ENCODE measurements around the gene RNF167.

The RNF167 gene

DNA sequence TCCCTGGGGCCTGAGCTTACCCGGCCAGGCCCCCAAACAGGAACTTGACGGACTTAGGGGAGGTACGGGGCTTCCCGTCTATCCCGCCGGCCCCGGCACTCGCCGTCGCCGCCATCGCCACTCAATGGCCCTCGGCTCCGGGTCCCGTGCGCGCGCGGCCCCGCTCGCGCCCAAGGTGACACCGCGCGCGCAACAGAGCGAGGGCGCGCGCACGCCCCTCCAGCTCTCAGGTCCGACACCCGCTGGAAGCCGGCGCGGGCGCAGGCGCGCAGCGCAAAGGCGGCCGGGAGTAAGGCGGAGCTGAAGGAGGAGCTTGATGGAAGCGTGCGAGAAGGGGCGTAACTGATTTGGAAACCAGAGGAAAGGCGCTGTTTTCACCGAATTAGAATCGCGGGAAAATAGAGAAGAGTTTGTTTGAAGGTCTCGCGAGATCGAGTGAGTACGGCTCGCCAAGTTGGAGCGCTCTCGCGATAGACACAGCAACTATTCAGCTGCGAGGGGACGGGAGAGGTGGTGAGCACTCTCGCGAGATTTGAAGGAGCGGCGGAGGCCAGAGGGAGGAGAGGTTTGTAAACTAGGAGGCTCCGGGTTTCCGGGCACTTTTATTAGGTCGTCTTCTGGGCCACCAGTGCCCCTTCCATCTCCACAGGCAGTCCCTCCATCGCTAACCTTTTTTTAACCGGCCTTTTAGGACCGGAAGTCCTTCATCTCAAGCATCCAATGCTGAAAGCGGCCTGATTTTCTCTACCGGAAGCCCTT lies at the start of gene RNF167, which contains the start of gene SLC25A11:
Gene RNF167 (plus strand): TSS at position 473 of the 759 bp plus-strand sequence. CDS start 642 bp downstream, outside the sequence.
Gene SLC25A11 (minus strand): TSS at position 251 of the 759 bp plus-strand sequence. CDS start 136 bp downstream, at position 115.
- peak; percentile 99 for DNase-seq

DNA sequence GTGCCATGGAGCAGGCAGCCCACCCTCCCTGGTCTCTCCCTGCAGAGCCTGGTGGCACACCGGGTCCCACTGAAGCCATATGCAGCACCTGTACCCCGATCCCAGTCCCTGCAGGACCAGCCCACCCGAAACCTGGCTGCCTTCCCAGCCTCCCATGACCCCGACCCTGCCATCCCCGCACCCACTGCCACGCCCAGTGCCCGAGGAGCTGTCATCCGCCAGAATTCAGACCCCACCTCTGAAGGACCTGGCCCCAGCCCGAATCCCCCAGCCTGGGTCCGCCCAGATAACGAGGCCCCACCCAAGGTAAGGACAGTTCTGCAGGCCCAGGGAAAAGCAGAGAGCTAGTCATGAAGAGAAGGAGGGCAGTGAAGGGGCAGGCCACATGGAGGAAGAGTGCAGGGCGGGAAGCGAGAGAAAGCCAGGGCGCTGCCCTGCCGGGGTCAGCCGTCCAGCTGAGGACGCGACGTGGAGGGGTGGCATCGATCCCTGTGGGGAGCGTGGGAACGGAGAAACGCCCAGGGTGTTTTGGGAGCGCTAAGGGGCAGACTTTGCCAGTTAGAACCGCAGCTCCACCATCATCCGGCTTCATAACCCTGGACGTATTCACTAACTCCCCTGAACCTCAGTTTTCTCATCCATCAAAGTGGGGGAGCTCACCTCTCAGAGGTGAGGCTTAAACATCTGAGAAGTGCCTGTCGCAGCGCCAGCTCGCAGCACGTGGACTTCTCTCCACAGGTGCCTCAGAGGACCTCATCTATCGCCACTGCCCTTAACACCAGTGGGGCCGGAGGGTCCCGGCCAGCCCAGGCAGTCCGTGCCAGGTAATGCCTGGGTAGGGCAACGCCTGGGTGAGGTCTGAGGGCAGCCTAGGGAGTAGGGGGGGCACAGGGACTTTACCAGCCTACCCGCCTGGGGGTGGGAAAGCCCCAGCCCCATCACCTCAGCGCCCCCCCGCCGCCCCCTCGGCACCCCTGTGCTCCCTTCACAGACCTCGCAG lies 48.4 kb upstream of the RNF167 start:
- DNase-seq: no peak

DNA sequence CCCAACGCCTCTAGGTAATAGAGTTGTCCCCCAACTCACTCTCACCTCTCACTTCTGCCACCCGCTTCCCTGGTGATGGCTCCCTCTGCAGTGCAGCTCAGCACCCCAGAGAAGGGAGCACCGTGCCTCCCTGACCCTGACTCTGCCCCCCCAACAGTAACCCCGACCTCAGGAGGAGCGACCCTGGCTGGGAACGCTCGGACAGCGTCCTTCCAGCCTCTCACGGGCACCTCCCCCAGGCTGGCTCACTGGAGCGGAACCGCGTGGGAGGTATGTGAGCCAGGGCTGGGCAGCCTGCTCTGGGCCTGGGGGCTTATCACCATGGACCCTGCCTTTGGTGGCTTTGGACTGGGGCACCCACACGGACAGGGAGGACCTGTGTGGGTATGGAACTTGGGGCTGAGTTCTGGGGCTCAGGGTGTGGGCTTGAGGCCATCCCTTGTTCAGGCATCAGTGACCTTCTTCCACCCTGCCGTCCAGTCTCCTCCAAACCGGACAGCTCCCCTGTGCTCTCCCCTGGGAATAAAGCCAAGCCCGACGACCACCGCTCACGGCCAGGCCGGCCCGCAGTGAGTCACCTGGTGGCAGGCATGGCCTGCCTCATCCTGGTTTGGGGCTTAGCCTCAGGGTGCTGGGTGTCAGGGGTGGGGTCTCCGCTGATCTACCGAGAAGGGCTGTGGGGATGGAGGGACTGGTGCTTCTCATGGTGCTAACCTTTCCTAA lies 47.4 kb upstream of the RNF167 start:
- DNase-seq: no peak

DNA sequence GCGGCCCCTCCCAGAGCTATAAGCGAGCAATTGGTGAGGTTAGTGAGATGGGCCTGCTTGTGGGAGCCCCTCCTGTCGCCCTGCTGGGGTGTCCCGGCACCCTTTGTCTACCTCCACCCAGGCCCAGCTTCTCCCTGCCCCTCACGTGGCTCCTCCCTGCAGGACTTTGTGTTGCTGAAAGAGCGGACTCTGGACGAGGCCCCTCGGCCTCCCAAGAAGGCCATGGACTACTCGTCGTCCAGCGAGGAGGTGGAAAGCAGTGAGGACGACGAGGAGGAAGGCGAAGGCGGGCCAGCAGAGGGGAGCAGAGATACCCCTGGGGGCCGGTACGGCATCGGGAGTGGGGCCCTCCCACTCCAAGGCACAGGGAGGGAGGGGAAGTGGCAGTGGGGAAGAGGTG lies 46.8 kb upstream of the RNF167 start:
- no peak for DNase-seq

DNA sequence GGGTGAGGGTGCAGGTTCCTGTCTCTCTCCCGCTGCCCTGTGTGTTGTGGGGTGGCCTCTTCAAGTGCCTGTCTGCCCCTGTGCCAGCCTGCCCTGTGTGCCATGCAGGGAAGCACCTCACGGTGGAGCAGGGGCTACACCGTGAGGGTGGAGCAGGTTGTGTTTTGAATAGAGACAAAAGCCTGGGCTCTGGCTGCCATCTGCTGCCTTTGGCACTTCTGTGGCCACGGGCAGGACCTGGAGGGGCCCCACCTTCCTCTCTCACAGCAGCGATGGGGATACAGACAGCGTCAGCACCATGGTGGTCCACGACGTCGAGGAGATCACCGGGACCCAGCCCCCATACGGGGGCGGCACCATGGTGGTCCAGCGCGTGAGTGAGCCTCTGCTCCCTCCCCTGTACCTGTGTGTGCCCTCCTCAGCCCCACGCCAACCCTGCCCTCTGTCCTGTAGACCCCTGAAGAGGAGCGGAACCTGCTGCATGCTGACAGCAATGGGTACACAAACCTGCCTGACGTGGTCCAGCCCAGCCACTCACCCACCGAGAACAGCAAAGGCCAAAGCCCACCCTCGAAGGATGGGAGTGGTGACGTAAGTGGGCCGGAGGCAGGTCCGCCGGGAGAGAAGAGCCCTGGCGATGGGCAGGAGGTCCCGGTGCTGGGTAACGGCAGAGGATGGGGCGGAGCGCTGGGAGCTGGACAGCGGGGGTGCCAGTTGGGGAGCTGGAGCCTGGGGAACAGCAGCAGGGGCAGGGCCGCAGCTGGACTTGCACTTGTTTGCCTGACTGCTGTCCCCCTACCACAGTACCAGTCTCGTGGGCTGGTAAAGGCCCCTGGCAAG lies 46.1 kb upstream of the RNF167 start:
- DNase-seq: no peak

DNA sequence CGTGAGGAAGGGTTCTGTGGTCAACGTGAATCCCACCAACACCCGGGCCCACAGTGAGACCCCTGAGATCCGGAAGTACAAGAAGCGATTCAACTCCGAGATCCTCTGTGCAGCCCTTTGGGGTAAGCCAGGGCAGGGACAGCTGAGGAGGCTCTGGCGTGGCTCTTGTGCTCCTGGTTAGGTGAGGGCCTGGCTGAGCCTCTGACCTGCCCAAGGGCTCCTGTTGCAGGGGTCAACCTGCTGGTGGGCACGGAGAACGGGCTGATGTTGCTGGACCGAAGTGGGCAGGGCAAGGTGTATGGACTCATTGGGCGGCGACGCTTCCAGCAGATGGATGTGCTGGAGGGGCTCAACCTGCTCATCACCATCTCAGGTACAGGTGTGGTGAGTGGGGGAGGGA lies 44.9 kb upstream of the RNF167 start:
- no peak for DNase-seq

DNA sequence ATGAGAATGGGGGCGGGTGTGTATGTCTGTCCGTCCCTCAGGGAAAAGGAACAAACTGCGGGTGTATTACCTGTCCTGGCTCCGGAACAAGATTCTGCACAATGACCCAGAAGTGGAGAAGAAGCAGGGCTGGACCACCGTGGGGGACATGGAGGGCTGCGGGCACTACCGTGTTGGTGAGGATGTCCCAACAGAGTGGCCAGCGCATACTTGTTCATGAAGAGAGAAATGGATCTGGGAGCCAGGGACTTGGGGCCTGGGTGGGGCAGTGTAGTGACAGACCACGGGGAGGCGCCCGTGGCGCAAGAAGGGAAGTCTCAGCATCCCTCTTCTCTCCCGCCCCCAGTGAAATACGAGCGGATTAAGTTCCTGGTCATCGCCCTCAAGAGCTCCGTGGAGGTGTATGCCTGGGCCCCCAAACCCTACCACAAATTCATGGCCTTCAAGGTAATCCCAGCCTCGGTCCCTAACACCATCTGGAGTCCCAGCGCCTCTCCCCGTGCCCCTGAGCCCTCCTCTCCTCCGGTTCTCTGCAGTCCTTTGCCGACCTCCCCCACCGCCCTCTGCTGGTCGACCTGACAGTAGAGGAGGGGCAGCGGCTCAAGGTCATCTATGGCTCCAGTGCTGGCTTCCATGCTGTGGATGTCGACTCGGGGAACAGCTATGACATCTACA lies 44.3 kb upstream of the RNF167 start:
- DNase-seq: no peak

DNA sequence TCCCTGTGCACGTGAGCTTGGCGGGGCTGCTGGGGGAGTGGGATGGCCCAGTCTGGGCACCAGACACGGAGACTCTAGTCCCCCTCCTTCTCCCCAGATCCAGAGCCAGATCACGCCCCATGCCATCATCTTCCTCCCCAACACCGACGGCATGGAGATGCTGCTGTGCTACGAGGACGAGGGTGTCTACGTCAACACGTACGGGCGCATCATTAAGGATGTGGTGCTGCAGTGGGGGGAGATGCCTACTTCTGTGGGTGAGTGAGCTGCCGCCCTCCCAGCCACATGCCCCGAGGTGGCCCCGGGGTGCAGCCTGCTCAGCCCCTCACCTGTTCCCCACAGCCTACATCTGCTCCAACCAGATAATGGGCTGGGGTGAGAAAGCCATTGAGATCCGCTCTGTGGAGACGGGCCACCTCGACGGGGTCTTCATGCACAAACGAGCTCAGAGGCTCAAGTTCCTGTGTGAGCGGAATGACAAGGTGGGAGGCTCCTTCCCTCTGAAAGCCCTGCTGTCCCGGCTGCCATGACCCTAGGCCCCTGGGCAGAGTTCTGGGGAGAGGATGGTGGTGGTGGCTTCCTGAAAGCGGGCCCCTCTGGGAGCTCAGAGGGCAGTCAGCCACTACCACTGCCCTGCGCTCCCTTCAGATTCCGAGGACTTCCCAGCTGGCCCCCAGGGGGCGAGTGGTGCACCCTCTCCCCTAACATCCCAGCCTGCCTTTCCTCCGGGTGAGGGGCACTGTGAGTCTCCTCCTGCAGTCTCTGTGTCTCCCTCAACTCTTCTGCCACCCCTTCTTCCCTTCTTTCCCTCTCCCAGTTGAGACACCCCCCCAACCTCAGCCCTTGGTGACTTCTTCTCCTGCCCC lies 43.5 kb upstream of the RNF167 start:
- DNase-seq: no peak

DNA sequence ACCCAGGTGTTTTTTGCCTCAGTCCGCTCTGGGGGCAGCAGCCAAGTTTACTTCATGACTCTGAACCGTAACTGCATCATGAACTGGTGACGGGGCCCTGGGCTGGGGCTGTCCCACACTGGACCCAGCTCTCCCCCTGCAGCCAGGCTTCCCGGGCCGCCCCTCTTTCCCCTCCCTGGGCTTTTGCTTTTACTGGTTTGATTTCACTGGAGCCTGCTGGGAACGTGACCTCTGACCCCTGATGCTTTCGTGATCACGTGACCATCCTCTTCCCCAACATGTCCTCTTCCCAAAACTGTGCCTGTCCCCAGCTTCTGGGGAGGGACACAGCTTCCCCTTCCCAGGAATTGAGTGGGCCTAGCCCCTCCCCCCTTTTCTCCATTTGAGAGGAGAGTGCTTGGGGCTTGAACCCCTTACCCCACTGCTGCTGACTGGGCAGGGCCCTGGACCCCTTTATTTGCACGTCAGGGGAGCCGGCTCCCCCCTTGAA lies 42.8 kb upstream of the RNF167 start:
- no peak for DNase-seq

DNA sequence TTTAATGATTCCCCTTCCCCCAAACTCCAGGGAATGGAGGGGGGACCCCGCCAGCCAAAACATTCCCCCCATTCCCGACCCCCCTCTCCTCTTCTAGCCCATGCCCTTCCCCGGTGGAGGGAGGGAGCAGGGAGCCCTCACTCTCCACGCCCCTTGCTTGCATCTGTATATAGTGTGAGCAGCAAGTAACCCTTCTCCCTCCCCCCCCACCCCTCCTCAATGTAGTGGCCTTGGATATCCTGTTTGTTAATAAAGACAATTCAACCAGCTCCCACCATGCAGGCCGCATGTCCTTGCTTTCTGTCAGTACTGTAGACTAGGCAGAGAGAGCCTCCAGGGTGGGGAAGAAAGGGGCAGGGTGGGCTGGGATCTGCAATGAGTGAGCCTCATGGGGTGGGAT lies 42.3 kb upstream of the RNF167 start:
- no peak for DNase-seq

DNA sequence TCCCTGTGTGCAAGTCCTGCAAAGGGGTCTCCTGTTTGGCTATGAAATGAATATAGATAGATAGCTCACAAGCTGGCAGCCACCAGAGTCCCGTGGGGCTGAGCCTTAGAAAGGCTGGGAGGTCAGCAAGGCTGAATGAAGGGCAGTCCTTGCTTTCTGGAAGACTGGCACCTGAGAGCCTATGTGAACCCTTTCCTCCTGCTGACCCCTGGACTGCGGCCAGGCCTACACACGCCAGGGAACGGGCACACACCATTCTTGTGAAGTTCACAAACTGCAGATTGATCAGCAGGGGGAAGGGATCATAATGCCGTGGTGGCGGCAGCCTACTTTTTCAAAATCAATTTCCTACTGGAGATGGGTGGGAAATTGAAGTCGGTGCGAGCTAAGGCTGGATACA lies 41.7 kb upstream of the RNF167 start:
- DNase-seq: no peak

DNA sequence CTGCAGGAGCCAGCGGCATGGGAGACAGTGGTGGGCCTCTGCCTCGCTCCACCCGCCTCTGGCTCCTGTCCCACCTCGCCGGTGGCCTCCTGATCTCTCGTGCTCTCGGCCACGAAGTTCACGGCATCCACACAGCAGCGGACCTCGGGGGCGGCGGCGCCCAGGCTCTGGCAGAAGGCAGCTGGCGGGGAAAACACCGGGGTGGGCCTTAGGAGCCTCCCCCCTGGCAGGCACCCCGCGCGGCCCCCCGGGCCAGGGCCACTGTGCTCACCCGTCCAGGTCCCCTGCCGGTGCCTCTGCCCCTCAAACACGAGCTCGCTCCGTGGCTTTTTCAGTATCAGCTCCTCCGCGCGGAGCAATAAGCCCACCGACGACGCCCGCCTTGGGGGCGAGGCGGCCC lies 41.1 kb upstream of the RNF167 start:
- DNase-seq: no peak

DNA sequence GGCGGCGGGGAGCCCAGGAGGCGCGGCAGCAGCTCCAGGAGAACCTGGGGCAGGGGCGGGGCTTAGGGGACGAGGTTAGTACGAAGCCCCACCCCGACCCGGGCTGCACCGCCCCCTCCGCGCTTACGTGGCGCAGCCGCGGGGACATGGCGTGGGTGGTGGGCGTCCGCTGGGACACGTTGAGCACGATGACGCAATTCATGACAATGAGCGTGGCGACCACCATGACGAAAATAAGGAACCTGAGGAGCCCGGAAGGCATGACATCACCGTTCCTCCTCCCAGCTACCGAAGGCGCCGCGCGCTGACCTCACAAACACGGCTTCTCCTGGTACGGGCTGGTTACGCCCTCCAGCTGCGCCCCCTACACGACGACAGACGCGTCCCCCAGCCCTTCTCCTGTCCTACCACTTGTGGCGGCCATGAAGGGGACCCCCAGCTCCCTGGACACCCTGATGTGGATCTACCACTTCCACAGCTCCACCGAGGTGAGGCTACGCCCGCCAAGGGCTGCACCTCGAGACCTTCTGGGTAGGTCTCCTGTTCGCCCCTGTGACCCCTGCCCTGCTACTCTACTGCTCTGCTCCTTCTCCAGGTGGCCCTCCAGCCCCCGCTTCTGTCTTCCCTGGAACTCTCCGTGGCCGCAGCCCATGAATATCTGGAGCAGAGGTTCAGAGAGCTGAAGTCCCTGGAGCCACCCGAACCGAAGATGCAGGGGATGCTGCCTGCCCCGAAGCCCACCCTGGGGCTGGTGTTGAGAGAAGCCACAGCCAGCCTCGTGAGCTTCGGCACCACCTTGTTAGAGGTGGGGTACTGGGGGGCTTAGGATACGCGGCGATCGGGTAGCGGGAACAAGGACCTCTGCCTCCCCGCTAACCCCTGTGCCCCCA lies 40.5 kb upstream of the RNF167 start, which contains the start of gene C17orf107:
Gene C17orf107 (plus strand): TSS at position 196 of the 890 bp plus-strand sequence. CDS start 227 bp downstream, at position 423.
- no peak for DNase-seq

DNA sequence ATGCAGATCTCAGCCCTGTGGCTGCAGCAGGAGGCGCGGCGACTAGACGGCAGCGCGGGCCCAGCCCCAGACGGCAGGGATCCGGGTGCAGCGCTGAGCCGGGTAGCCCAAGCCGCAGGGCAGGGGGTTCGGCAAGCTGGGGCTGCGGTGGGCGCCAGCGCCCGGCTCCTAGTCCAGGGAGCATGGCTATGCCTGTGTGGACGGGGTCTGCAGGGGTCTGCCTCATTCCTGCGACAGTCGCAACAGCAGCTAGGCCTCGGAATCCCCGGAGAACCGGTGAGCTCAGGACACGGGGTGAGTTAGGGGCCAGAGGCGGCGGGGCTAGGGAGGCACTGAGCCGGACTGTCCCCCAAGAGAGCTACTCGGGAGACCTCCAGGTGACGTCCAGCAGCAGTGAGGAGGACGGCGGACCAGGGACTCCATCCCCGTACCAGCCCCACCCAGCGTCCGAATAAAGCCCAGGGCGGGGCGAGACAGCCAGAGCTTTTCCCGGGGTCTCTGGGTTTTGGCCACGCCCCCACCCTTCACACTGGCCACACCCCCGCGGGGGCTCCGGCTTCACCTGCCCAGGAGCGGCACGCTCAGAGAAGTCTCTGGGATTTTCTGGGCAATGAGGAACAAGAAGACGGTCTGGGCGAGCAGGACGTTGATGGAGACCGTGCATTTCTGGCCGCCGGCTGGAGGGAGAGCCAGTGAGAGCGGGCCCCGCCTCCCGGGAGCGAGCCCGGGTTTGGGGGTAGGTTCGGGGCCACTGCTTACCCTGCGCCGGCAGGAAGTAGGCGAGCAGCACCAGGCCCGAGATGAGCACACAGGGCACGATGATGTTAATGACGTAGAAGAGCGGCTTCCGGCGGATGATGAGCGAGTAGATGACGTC lies 39.6 kb upstream of the RNF167 start:
- DNase-seq: no peak

DNA sequence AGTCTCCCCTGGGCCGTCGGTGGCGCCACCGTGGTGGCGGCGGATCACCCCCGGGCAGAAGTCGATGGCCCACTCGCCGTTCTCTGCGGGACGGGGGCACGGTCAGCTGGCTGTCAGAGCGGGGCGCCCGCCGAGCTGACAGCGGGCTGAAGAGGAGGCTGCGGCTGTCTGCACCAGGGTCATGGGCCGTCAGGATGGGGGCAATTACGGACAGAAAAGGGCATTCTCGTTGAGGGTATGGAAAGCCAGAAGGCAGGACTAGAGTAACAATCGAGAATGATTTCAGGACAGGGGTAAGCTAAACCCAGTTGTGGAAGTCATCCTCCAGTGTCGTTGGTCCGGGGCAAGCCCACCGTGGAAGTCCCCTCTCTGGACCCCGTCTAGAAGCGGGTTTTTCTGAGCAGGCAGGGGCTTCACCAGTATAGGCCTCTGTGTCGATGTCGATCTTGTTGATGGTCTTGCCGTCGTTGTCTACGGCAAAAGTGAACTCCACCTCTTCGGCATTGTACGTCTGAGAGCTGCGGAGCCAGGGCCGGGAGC lies 38.9 kb upstream of the RNF167 start:
- DNase-seq: no peak

DNA sequence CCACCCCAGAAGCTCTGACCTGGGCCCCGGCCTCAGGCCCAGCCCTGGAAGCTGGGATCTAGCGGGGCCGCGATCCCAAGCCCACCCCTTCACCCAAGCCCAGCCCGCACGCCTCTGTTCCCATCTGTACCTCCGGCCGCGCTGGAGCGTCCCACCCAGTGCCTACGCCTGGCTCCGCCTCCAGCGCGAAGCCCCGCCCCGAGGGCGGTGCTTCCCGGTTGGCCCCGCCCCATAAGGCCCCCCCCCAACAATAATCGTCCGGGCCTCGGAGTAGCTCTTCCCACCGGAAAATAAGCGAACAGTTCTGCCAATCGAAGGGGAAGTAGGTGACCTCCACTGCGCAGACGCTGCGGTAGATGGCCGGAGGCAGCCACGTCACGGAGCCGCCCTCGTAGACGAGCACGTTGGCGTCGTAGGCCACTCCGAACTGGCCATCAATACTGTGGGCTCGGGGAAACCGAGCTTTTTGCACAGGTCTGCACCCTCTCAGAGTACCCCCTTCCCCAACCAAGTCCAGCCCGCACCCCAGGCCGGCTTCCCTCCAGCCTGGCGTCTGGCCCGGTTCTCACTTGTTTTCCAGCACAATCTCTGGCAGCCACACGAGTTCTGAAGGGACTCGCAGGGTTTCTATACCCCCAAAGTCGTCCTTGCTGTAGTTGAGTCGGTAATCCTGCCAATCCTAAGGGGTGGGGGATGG lies 38.3 kb upstream of the RNF167 start:
- DNase-seq: no peak

DNA sequence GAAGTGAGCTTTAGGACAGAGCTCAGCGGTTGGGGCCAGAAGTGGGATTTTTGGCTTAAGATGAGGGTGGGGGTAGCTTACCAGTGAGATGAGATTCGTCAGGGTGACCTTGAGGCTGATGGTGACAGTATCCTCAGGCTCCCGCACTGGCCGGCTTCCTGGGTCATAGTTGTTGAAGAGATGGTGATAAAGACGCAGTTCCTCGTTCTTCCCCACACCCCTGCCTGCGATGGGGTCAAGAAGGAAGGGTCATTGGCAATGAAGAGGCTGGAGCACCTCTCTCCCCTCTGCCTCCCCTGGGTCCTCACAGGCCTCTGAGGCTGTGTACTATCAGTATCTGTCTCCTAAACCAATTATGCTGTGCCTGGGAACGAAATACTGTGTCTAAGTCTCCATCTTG lies 37.5 kb upstream of the RNF167 start:
- DNase-seq: no peak
